Muscle of arm (tissue), 12 donors: Measurements from ENCODE around the gene PDZK1IP1. TPM values are rescaled to one million over a fixed set of nuclear protein-coding genes. Genes with fewer than 3 reads are reported as not detected.
"Not testable (repeated sequence)": the region's sequence is repeated elsewhere in the genome, so short reads cannot be mapped to it uniquely, and the experiment has no call there.

Experiments used
- DNase-seq: peaks from one replicate; pipeline ENCODE4 v3.0.0-alpha.2; 2013
- polyA plus RNA-seq, 12 donors: library from polyadenylated mRNA; unstranded; fragments of 120-200 nt; gene quantifications; one replicate each; pipeline ENCODE4 v1.2.1, GENCODE V29; 2013; ENCODE audit not compliant: insufficient read length in 12 of 12

PDZK1IP1 gene
- polyA plus RNA-seq, 12 donors, result 0.27 to 0.54 (median 0.37) TPM; not detected in 6

DNA sequence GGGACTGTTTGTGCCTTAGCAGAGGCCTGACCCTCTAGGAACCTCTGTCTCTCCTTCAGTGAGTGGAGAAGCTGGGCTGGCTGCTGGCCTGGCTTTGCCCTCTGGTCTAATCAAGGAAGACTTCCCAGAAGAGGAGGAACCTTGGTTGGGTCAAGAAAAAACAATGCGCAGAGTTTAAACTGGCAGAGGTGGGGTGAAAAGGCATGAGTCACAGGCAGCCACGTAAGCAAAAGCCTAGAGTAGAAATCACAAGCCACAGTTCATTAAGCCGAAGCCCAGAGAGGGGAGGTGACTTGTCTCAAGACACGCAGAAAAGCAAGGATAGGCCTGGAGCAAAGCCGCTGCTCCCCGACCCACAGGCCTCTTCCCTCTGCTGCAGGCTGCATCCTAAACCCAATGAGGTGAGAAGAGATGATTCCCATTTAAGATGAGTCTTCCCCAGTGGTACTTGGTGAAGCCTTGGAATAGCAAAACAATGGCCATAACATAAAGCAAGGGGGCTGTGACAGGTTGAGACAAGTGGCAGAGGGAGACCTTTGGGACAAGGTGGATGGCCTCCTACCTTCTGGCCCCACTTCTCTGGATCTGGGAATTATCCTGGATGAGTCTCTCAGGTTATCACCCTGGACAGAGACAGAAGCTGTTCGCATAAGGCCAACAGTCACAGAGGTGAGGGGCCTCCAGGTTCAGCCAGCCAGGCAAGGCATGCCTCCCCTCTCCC lies 7.7 kb downstream of the PDZK1IP1 start:
- no peak for DNase-seq

DNA sequence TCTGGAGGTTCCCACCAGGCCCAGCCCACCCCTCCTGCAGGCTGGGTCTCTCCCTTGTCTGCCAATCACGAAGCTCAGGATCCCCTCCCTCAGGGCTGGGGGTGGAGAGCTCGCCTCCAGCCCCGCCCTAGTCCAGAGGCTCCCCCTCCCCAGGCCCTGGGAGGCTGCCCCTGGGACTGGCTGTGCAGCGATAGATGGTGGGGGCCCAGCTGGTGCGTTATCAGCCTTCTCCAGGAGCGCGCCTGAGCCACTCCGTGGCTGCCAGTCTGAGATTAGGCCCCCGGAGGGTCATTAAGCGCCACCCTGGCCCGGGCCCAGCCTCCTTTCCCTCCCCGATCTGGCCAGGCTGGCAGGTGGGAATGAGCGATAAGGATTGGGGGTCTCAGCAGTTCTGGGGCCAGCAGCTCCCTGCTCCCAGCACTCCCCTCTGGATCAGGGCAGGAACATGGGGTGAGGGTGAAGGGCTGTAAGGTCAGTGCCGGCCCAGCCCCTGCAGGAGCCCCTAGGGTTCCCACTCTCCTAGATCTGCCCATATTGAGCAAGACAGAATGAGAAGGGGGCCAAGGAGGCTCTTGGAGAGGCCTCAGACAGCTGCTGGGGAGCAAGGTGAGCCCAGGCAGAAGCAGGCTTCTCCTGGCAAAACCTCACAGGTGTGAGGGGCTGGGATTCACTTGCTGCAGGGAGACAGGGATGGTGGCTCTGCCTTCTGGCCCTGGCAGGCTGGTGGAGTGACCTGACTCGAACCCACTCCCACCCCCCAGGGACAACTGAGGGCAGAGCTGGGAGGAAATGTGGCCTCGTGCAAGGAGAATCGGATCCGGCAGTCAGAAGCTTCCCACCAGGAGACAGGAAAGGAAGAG lies 8.5 kb downstream of the PDZK1IP1 start:
- DNase-seq, result no peak

DNA sequence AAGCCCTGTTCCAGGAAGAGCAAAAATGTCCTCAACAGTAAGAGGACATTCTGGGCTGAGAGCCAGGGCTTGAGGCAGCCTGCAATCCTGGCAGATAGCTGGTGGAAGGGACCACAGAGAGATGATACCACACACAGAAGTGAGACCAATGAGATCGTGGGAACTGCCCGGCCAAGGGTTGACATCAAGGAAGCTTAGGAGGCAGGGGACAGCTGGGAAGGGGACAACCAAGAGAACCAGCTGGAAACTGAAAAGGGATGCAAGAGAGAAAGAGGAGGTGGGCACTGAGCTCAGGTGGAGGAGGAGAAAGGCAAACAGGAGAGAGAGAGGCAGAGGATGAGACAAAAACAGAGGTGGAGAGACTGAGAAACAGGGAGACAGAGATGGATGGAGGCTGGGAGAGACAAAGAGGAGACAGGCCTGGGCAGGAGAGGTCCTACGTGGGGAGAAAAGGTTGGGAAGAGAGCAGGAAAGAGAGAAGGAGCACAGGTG lies 9.2 kb downstream of the PDZK1IP1 start:
- no peak for DNase-seq

DNA sequence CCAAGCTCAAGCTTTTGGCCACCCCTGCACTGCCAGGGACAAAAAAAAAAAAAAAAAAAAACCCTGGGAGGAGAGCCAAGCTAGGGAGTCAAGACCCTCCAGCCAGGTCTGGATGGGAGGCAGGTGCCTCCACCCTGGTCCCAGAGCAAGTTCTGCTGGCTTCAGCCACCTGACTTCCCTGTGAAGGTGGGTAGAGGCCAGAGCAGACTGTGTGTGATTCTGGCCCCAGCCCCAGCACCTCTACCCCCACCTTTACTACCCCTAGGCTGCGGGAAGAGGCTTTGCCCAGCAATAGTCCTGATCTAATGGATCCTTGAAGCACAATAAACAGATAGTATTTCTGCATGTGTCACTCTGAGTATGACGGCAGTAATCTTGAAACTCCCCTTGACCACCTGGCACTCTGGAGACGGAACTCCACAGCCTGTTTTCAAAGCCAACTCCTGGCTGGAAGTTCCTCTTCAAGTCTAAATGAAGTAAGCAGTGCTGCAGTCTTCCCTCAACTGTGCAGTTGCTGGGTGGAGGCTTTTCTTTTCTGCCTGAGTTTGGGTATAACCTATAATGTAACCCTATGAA lies 9.8 kb downstream of the PDZK1IP1 start:
- DNase-seq, result no peak

DNA sequence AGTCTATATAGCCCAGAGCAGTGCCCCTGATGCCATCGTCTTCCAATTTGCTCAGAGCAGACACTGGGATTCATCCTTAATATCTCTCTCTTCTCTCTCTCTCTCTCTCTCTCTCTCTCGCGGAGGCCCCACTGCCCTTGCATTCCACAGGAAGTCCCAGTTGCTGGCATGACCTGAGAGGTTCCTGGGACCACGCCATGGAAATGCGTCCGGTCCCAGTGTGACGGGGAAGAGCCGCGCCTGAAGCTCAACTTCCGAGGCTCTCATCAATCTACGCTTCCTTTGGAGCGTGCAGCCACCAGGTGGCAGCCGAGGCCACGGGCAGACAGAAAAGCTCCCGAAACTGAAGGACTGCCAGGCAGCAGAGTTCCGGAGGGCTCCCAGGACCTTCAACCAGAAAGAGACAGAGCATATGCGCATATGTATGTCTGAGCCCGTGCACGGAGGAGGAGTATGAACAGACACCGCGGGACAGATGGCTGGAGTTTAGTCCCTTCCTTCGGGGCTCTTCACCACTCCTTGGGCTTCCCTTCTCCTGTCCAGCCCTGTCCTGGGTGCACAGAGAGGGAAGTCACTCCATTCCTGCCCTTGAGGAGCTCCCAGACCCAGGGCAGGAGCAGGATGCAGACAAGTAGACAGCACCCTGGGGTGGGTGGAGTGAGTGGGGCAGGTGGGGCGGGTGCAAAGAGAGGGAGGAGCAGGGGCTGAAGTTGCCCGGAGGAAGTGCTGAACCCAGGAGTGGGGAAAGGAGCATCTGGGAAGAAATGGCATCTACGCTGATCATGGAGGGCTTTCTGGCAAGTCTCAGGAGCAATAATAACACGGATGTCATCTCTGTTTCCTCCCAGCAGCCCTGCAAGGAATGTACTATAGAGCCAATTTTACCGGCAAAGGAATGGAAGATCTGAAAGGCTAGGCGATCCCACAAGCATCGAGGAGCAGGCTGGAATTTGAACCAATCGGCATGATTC lies 10.5 kb downstream of the PDZK1IP1 start:
- DNase-seq, result peak; percentile 92

DNA sequence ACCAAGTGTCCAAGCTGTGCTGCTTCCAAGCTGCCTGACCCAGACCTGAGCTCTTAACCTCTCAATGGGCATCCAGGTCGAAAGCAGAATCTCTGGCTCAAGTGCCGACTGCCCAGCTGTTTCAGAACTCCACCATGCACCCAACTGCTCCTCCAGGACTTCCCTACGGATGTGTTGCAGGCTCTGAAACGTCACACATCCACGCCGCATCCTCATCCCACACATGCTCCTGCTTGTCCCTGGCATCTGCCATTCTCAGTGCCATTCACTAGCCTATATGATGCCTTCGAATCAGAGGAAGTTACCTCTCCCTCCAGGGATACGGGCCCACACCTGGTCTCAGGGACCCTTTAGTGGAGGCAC lies 11.2 kb downstream of the PDZK1IP1 start:
- DNase-seq, result no peak

DNA sequence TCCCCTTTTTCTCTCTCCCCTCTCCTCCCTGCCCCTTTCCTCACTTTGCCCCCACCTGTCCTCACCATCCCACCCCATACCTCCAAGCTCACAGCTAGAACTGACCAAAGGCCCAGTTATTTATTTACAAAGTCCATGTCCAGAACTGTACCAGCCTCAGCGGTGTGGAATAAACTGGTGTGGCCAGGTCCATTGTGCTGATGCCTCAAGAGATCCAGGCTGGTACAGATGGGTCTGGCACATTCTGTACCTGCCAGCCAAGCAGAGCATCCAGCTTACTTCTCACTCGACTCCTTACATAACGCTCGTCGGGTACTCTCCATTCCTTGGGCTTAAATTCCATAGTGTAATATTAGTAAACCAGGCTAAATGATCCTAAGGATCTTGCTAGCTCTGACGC lies 11.8 kb downstream of the PDZK1IP1 start:
- DNase-seq, result no peak

DNA sequence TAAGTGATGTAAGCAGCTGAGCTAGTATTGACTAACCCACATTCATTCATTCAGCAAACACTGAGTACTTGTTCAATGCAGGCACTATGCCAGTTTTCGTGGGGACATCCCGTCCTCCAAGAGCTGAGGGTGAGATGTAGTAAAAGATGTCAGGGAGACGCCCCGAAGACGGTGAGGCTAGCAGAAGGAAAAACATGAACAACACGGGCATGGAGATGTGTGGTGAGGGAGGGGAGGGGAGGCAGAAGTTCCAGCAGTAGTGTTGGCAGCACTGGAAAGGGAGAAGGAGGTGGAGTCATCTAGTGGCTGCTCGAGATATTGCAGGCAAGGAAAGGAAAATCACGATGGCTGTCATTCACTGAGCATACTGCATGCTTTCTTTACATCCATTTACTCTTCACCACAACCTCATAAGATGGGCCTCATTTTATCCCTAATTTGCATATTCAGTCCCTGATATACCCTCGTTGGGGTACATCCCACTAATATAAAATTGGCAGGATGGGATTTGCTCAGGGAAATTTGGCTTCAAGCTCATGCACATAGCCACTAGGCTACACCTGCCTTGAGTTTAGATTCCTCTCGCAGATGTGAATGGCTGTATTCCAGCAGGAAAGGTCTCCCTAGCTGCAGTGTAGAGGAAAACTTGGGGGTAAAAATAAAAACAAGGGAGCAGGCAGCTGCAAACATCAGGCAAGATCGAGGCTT lies 14.5 kb downstream of the PDZK1IP1 start:
- DNase-seq, result no peak

DNA sequence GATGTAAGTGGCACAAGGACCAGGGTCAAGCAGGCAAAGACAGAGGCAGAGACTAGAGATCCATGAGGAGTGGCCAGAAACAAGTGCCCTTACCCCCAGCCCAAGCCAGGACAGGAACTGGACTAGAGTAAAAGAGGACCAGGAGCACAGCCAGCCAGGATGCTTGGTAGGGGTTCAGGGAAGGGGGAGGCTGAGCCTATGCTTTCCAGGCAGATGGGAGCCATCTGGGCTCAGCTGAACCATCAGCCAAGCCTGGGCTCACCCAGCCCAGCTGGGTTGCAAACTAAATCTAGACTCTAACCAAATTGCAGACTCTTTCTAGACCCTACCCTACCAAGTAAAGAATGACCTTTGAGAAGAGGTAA lies 15.2 kb downstream of the PDZK1IP1 start:
- DNase-seq, result no peak

DNA sequence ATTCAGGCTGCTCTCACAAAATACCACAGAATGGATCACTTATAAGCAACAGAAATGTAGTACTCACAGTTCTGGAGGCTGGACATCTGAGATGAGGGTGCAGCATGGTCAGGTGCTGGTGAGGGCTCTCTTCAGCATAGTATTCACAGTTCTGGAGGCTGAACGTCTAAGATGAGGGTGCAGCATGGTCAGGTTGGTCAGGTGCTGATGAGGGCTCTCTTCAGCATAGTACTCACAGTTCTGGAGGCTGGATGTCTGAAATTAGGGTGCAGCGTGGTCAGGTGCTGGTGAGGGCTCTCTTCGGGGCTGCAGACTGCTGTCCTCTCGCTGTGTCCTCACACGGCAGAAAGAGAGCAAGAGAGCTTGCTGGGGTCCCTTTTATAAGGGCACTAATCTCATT lies 17.1 kb downstream of the PDZK1IP1 start:
- no peak for DNase-seq

DNA sequence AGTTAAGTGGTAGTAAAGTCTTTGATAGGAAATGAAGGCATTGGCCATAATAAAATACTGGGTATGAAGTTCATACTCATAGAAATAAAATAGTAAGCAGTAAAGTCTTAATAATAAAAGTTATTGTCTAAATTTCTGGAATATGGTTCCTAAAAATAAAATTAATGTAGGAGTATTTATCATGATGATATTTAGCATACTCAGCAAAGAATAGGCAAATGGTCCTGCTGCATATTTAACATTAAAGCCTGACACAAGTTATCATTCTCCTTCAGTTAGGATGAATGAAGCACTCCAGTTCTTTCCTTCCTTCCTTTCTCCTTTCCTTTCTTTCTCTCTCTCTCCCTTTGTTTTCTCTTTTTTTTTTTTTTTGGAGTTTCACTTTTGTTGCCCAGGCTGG lies 25.3 kb downstream of the PDZK1IP1 start:
- no peak for DNase-seq

DNA sequence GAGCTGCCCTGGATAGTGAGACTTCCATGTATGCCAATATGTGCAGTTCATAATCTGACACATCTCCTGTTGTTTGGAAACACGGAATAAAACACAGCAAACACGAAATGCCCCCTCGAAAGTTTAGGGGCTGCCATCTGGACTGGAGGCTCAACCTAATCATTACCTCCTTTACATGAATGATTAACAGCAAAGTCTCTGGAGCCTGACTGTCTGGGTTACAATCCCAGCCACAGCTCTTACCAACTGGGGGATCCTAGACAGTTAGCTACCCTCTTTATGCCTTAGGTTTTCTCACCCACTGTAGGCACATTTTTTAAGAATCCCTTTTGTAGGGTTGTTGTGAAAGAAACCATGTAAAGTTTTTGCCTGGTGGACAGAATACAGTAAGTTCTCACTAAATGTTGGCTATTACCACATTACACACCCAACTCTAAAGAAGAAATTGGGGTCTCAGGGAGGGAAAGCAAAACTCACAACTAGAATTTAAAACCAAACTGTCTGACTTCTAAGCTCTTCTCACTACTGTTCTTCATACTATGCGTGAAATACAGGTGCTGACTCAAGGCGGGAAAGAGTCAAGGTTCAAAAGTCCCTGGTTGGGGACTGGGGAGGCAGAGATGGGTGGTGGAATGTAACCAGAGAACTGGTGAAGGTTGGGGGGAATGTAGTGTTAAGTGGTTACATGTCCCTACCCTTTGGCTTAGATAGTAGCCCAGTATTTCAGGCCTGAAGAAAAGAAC lies 28.4 kb downstream of the PDZK1IP1 start:
- no peak for DNase-seq

DNA sequence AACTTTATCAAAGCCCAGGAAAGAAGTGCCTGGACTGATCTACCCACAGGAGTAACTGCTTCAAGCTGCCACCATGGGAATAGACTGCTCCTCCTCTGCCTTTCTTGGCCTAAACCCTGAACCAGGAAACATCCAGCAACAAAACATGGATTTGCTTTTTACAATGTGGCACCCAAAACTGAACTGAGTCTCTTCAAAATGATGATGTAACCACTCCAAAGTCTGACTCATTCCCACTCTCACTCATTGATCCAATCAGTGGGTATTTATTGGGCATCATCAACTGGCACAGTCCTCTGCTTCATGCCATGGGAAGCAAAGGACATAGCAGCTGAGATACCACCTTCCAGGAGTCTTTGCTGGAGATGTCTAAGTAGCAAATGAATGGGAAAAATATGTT lies 29.1 kb downstream of the PDZK1IP1 start:
- DNase-seq, result no peak

DNA sequence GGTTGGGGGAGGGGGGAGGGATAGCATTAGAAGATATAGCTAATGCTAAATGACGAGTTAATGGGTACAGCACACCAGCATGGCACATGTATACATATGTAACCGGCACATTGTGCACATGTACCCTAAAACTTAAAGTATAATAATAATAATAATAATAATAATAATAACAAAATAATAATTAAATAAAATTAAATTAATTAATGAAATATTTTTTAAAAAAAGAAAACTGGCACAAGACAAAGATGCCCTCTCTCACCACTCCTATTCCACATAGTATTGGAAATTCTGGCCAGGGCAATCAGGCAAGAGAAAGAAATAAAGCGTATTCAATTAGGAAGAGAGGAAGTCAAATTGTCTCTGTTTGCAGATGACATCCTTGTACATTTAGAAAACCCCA lies 31.9 kb downstream of the PDZK1IP1 start:
- not testable (repeated sequence) for DNase-seq

DNA sequence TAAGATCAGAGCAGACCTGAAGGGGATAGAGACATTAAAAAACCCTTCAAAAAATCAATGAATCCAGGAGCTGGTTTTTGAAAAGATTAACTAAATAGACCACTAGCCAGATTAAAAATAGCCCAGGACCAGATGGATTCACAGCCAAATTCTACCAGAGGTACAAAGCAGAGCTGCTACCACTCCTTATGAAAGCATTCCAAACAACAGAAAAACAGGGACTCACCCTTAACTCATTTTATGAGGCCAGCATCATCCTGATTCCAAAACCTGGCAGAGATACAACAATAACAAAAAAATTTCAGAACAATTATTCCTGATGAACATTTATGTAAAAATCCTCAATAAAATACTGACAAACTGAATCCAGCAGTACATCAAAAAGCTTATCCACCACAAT lies 33.4 kb downstream of the PDZK1IP1 start:
- DNase-seq, result not testable (repeated sequence)

DNA sequence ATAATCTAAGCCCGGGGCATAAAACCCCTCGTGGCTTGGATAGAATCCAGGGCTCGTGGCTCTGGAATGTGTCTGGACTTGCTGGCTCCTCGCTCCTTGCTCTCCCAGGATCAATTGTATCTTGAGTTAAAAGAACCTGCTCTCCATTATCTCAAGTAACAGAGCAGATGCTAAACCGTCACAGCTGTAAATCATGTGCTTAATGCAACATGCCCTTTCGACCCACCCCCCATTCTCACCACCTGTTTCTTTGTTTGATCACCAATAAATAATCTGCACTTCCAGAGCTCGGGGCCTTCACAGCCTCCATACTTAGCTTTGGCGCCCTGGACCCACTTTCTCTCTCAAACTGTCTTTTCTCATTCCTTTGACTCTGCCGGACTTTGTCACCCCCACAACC lies 40.7 kb downstream of the PDZK1IP1 start:
- DNase-seq, result not testable (repeated sequence)

DNA sequence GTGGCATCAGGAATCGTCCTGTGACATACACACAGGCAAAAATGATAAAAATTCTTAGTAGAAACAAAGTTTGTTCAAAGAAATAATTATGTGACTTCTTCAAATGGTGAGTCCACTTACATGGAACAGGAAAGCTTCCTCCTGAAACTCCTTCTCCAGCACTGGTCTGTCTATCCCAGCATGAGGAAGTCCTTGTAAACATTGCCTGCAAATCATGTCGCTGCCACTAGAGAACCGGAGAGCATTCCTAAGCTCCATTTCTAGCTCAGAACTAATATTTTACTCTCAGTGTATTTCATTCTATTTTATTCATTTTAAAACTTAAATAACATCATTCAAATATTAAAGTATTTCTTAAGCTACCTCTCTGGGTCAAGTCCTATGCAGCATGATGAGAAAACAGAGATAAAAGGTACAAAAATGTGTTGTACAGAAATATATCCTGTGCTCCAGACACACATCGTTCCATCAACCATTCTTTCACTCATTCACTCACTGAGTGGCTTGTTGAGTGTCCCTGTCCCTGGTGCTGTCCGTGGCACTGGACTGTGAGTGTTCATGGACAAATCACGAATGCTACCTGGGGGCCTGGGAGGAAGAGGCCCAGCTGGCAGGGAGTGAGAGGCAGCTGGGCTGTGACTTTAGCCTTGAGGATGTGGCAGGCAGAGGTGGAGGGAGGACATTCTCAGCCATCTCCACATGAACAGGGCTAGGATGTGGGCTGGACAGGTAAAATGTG lies 42.6 kb downstream of the PDZK1IP1 start:
- no peak for DNase-seq

DNA sequence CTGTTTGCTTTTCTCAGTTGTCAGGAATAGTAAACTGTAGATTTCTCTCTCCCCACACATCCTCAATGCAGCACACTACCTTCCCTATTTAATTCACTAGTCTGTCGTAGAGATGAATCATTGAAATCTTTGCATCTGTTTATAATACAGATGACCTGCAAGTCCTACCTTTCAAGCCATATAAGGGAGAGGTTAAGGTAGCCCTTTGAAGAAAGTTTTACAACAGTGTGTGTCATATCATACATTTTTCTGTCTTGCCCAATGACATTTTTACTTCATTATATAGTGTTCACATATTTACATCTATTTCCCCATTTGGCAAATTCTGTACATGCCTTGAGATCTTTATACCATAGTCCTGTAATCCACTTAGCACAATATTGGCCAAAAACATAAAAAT lies 43.3 kb downstream of the PDZK1IP1 start:
- DNase-seq, result not testable (repeated sequence)

DNA sequence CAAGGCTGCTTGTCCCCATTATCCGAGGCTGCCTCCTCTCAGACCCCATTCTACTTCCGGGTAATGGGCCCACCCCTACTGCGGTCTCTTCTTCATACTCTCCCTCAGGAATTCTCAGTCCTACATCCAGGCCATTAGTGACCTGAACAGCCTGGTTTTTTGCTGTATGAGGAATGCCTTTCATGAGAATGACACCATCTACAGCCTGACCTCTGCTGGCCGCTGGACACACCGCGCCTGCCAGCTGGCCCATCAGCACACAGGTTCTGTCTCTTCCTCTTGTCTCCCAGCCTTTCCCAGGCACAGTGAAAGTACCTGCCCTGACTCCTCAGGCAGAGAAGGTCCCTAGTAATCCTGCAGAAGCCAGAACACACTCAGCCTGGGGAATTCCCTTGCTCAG lies 46.2 kb downstream of the PDZK1IP1 start:
- DNase-seq, result not testable (repeated sequence)
